HUES6 (cell line): ENCODE results near the gene AGBL4.

Experiments
- H3K27ac ChIP-seq: 2 replicates; pipeline ENCODE4 v1.7.0; 2013; ENCODE audit warnings: low read depth, mild to moderate bottlenecking, low read length, inconsistent platforms
- H3K27me3 ChIP-seq: 2 replicates; pipeline ENCODE4 v1.6.1; 2013; ENCODE audit warnings: low read length; ENCODE audit not compliant: control insufficient read depth, insufficient read depth
- H3K36me3 ChIP-seq: 2 replicates; pipeline ENCODE4 v1.6.1; 2013; ENCODE audit warnings: low read length; ENCODE audit not compliant: control insufficient read depth, insufficient read depth
- H3K4me1 ChIP-seq: 2 replicates; pipeline ENCODE4 v1.6.1; 2013; ENCODE audit warnings: low read length; ENCODE audit not compliant: control insufficient read depth, insufficient read depth
- H3K4me3 ChIP-seq: 2 replicates; pipeline ENCODE4 v1.5.1; 2013; ENCODE audit warnings: low read depth, low read length
- H3K9ac ChIP-seq: one replicate; pipeline ENCODE4 v1.6.1; 2013; ENCODE audit warnings: mild to moderate bottlenecking, low read length
- H3K9me3 ChIP-seq: 2 replicates; pipeline ENCODE4 v1.6.1; 2013; ENCODE audit warnings: low read depth, low read length; ENCODE audit not compliant: control insufficient read depth, insufficient read depth

The AGBL4 gene

GRCh38 chr1:48841966-48842365 lies 1181.8 kb downstream of the AGBL4 start:
- H3K36me3 ChIP-seq: no peaks in the 10 kb centered on the region
- H3K9me3 ChIP-seq: no peaks in the 10 kb centered on the region
- H3K4me3 ChIP-seq: no peak overlapping the region
- no peaks in the 10 kb centered on the region for H3K27me3 ChIP-seq
- H3K4me1 ChIP-seq: no peaks in the 10 kb centered on the region
- H3K9ac ChIP-seq: no peak overlapping the region
- no peak overlapping the region for H3K27ac ChIP-seq

GRCh38 chr1:48841461-48841860 lies 1182.3 kb downstream of the AGBL4 start:
- Histone ChIP-seq H3K27ac (no peak overlapping the region), H3K4me1 (no peaks in the 10 kb centered on the region), H3K27me3 (no peaks in the 10 kb centered on the region), H3K4me3 (no peak overlapping the region), H3K9me3 (no peaks in the 10 kb centered on the region), H3K9ac (no peak overlapping the region), H3K36me3 (no peaks in the 10 kb centered on the region)

- Histone ChIP-seq H3K4me3 (no peak overlapping the region), H3K36me3 (no peaks in the 10 kb centered on the region), H3K27me3 (peaks cover 9% of the 10 kb centered on the region), H3K9me3 (no peaks in the 10 kb centered on the region), H3K4me1 (no peaks in the 10 kb centered on the region), H3K9ac (no peak overlapping the region), H3K27ac (no peak overlapping the region)
These were observed 1192.4 kb downstream of the AGBL4 start for GRCh38 chr1:48831120-48831978.

GRCh38 chr1:48830715-48831114 lies 1193.0 kb downstream of the AGBL4 start:
- peaks cover 9% of the 10 kb centered on the region for H3K27me3 ChIP-seq
- no peak overlapping the region for H3K9ac ChIP-seq
- H3K27ac ChIP-seq: no peak overlapping the region

DNA sequence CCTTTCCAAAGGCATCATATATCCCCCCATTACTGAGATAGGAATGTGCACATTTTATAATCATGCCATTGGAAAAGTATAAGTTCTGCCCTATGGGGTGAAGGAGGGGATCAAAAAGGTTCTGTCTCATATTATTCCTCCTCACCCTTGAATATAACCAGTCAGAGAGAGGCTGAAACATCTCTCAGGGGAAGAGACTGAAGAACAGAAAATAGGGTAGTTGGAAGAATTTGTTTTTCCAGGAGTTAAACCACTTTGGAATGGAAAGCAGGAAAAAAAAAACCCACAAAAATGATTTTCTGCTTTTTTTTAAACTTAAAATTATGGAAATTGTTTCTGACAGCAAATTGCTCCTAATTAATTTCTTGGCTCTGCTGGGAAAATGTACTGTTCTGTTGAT lies 1194.3 kb downstream of the AGBL4 start:
- Histone ChIP-seq H3K4me1 (no peaks in the 10 kb centered on the region), H3K27ac (no peak overlapping the region), H3K9me3 (no peaks in the 10 kb centered on the region), H3K27me3 (peaks cover 9% of the 10 kb centered on the region), H3K9ac (no peak overlapping the region), H3K4me3 (no peak overlapping the region), H3K36me3 (no peaks in the 10 kb centered on the region)

More at GRCh38 chr1:48830715-48831114, 1193.0 kb downstream of the AGBL4 start:
- Histone ChIP-seq H3K36me3 (no peaks in the 10 kb centered on the region), H3K9me3 (no peaks in the 10 kb centered on the region), H3K4me1 (no peaks in the 10 kb centered on the region), H3K4me3 (no peak overlapping the region)

DNA sequence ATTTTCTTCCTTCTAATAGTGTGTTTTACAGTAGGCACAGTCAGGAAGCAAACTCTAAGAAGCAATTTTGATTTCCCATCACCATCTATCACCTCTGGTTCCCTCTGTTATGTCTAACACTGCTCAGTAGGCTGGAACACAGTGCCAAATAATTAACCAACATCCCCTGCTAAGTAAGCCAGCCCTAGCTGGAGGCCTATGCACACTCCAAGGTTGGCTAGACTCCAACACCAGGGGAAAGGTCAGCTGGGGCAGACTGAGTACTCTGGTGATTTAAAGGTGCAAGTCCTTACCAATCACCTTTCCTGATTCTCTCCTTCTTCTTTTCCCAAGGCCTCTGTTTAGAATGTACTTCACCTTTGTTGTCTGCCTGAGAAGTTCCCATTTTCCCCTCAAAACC lies 1200.6 kb downstream of the AGBL4 start:
- Histone ChIP-seq H3K9ac (no peak overlapping the region), H3K36me3 (no peaks in the 10 kb centered on the region), H3K9me3 (no peaks in the 10 kb centered on the region), H3K27me3 (peaks cover 14% of the 10 kb centered on the region), H3K4me3 (no peak overlapping the region), H3K4me1 (no peaks in the 10 kb centered on the region), H3K27ac (no peak overlapping the region)

DNA sequence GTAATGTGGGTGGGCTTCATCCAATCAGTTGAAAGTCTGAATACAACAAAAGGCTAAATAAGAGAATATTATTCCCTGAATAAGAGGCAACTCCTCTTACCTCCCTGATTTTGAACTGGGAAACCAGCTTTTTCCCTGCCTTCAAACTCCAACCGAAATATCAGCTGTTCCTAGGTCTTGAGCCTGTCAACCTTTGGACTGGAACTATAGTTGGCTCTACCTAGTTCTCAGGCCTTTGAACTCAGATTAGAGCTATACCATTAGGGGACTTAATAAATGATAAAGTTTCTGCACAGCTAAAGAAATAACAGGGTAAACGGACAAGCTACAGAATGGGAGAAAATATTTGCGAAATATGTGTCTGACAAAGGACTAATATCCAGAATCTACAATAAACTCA lies 1203.3 kb downstream of the AGBL4 start:
- Histone ChIP-seq H3K27ac (no peak overlapping the region), H3K4me1 (no peaks in the 10 kb centered on the region), H3K4me3 (no peak overlapping the region), H3K9ac (no peak overlapping the region), H3K36me3 (no peaks in the 10 kb centered on the region), H3K27me3 (0 out of 2 replicates have a peak, but pooled peaks cover 5% of the 10 kb centered on the region), H3K9me3 (no peaks in the 10 kb centered on the region)

- no peaks in the 10 kb centered on the region for H3K27me3 ChIP-seq
These were observed 1206.1 kb downstream of the AGBL4 start for GRCh38 chr1:48817505-48818114.

GRCh38 chr1:48810740-48811139 lies 1213.0 kb downstream of the AGBL4 start:
- no peaks in the 10 kb centered on the region for H3K27me3 ChIP-seq
- no peaks in the 10 kb centered on the region for H3K4me1 ChIP-seq
- H3K4me3 ChIP-seq: no peak overlapping the region
- no peak overlapping the region for H3K9ac ChIP-seq
- H3K27ac ChIP-seq: no peak overlapping the region
- H3K36me3 ChIP-seq: no peaks in the 10 kb centered on the region
- H3K9me3 ChIP-seq: no peaks in the 10 kb centered on the region

More at GRCh38 chr1:48817505-48818114, 1206.1 kb downstream of the AGBL4 start:
- no peaks in the 10 kb centered on the region for H3K36me3 ChIP-seq
- no peak overlapping the region for H3K9ac ChIP-seq
- H3K9me3 ChIP-seq: no peaks in the 10 kb centered on the region
- H3K4me3 ChIP-seq: no peak overlapping the region
- H3K4me1 ChIP-seq: no peaks in the 10 kb centered on the region
- no peak overlapping the region for H3K27ac ChIP-seq

- H3K9me3 ChIP-seq: no peaks in the 10 kb centered on the region
- H3K9ac ChIP-seq: no peak overlapping the region
- H3K27me3 ChIP-seq: no peaks in the 10 kb centered on the region; the same call in 1 of the 2 replicates
- H3K36me3 ChIP-seq: no peaks in the 10 kb centered on the region
- H3K27ac ChIP-seq: no peak overlapping the region
- H3K4me3 ChIP-seq: no peak overlapping the region
- no peaks in the 10 kb centered on the region for H3K4me1 ChIP-seq
These were observed 1215.3 kb downstream of the AGBL4 start for GRCh38 chr1:48808496-48808895.

GRCh38 chr1:48807554-48808260 lies 1216.0 kb downstream of the AGBL4 start:
- no peaks in the 10 kb centered on the region for H3K4me1 ChIP-seq
- no peaks in the 10 kb centered on the region for H3K36me3 ChIP-seq
- no peak overlapping the region for H3K27ac ChIP-seq
- H3K9me3 ChIP-seq: no peaks in the 10 kb centered on the region
- H3K9ac ChIP-seq: no peak overlapping the region
- no peak overlapping the region for H3K4me3 ChIP-seq
- H3K27me3 ChIP-seq: no peaks in the 10 kb centered on the region; the same call in 1 of the 2 replicates
